Vagina (tissue), 2 donors: Measurements from ENCODE around the gene PDIK1L. TPM values are rescaled to one million over a fixed set of nuclear protein-coding genes. Genes with fewer than 3 reads are reported as not detected.

ENCODE experiments used
- DNase-seq, 2 donors: peaks; one replicate each; pipeline ENCODE4 v3.0.0-alpha.2; 2017; ENCODE audit errors: extremely low spot score in 2 of 2
- H3K27ac ChIP-seq: fragments of 200-600 bp; sonication (generic); one replicate; pipeline ENCODE4 v1.5.1; 2019
- H3K27me3 ChIP-seq: fragments of 200-600 bp; sonication (generic); one replicate; pipeline ENCODE4 v1.5.1; 2019
- H3K36me3 ChIP-seq, 2 donors: fragments of 200-600 bp; sonication (generic); one replicate each; pipeline ENCODE4 v1.5.1; 2017 to 2019
- H3K4me1 ChIP-seq: fragments of 200-600 bp; sonication (generic); one replicate; pipeline ENCODE4 v1.5.1; 2019
- H3K4me3 ChIP-seq, 2 donors: fragments of 200-600 bp; sonication (generic); 1 replicate in 1 of 2; 2 replicates in 1 of 2; pipeline ENCODE4 v1.5.1; 2016 to 2019
- H3K9me3 ChIP-seq: fragments of 200-600 bp; sonication (generic); one replicate; pipeline ENCODE4 v1.5.1; 2019
- CTCF ChIP-seq, 3 experiments: fragments of 450-650 bp in 2 of 3; fragments of 200-600 bp in 1 of 3; sonication (generic) in 1 of 3; IDR thresholded peaks; one replicate each; pipeline ENCODE4 v1.5.1; 2017 to 2019; ENCODE audit warnings: antibody characterized with exemption in 3 of 3, mild to moderate bottlenecking in 2 of 3, moderate library complexity in 2 of 3
- POLR2A ChIP-seq, 2 donors: fragments of 450-650 bp; IDR thresholded peaks; one replicate each; pipeline ENCODE4 v1.6.1; 2017; ENCODE audit warnings: antibody characterized with exemption in 2 of 2, mild to moderate bottlenecking in 2 of 2, moderate library complexity in 2 of 2
- POLR2AphosphoS5 ChIP-seq, 2 donors: sonication (generic); formaldehyde crosslinking; IDR thresholded peaks; one replicate each; pipeline ENCODE4 v1.9.0; 2017; ENCODE audit warnings: antibody characterized with exemption in 2 of 2, mild to moderate bottlenecking in 2 of 2, low read depth in 1 of 2; ENCODE audit not compliant: insufficient read depth in 1 of 2
- intact Hi-C: fragments of 100-400 bp; cut with DNase I; formaldehyde crosslinking; loops from one replicate; pipeline ENCODE4 v1.15.1; 2023
- total RNA-seq: library from RNA; depleted of rRNA; stranded (reverse); fragments of >200 nt; gene quantifications from one replicate; pipeline ENCODE4 v1.2.3, GENCODE V29; 2016

Gene PDIK1L
- total RNA-seq, 1 donor from 2014 or later: 5.6 TPM

- DNase-seq: no peak
- H3K27me3 ChIP-seq: no peaks in the 10 kb centered on the region
- TF ChIP-seq POLR2A (IDR thresholded peaks at IDR 0.05) (no peak), CTCF (IDR thresholded peaks at IDR 0.05) (no peak)
- peaks cover 0 to 24% of the 10 kb centered on the region in 2 donors for H3K36me3 ChIP-seq
- H3K4me3 ChIP-seq: peak overlapping the region; percentile 97 to 99
- intact Hi-C loops: loop anchor here (5.0 kb wide), 1 partner anchor 50 kb away; no protein-coding TSS in a partner anchor
- H3K27ac ChIP-seq: peak overlapping the region; percentile 91
- H3K4me1 ChIP-seq: peaks cover 20% of the 10 kb centered on the region
- no peaks in the 10 kb centered on the region for H3K9me3 ChIP-seq
Observed at GRCh38 chr1:26112407-26112775, 767 bp downstream of the PDIK1L start.

DNA sequence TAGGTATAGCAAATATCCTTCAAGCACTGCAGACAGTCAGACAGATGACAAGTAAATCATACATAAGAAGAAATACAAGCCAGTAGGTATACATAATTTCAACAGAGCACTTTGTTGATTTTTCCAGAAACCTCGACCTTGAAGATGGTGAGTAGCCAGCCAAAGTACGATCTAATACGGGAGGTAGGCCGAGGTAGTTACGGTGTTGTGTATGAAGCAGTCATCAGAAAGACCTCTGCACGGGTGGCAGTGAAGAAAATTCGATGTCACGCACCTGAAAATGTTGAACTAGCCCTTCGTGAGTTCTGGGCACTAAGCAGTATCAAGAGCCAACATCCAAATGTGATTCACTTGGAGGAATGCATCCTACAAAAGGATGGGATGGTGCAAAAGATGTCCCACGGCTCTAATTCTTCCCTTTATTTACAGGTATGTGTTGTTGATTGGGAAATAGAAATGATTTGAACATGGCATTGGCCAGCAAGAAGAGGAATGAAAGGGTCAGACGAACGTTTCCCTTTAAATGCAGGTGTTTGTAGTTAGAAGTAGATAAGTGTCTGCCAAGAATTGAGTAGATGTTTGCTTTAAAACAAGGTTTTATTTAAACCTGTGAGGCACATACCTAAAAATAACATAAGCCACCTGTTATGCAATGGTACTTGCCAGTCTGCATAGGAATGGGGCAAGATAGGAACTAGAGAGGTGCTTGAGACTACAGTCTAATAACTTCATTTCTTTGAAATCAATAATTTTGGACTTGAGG, 2.7 kb downstream of the PDIK1L start:
- Histone ChIP-seq H3K9me3 (no peaks in the 10 kb centered on the region), H3K27me3 (no peaks in the 10 kb centered on the region), H3K4me1 (peaks cover 20% of the 10 kb centered on the region), H3K4me3 (no peak overlapping the region), H3K36me3 (peaks cover 0 to 42% of the 10 kb centered on the region in 2 donors), H3K27ac (no peak overlapping the region)
- intact Hi-C loops: loop anchor here (5.0 kb wide), 1 partner anchor 48 kb away; no protein-coding TSS in a partner anchor
- DNase-seq: no peak
- TF ChIP-seq POLR2A (IDR thresholded peaks at IDR 0.05) (no peak), CTCF (IDR thresholded peaks at IDR 0.05) (no peak), POLR2AphosphoS5 (IDR thresholded peaks at IDR 0.05; ENCODE audit: insufficient read depth in 1 of 2, low read depth in 1 of 2) (no peak)

- Histone ChIP-seq H3K9me3 (no peaks in the 10 kb centered on the region), H3K36me3 (peaks cover 0 to 36% of the 10 kb centered on the region in 2 donors), H3K27me3 (no peaks in the 10 kb centered on the region), H3K4me1 (peaks cover 5% of the 10 kb centered on the region), H3K27ac (no peak overlapping the region), H3K4me3 (no peak overlapping the region)
- DNase-seq: no peak
- intact Hi-C loops: no loop called here
- TF ChIP-seq POLR2AphosphoS5 (IDR thresholded peaks at IDR 0.05; ENCODE audit: insufficient read depth in 1 of 2, low read depth in 1 of 2) (no peak), CTCF (IDR thresholded peaks at IDR 0.05) (no peak), POLR2A (IDR thresholded peaks at IDR 0.05) (no peak)
Observed at GRCh38 chr1:26119892-26120608, 8.4 kb downstream of the PDIK1L start.

- DNase-seq: no peak
- Histone ChIP-seq H3K4me3 (no peak overlapping the region), H3K27ac (no peak overlapping the region), H3K36me3 (peaks cover 0 to 20% of the 10 kb centered on the region in 2 donors), H3K27me3 (no peaks in the 10 kb centered on the region), H3K9me3 (no peaks in the 10 kb centered on the region), H3K4me1 (peaks cover 21% of the 10 kb centered on the region)
- TF ChIP-seq POLR2AphosphoS5 (IDR thresholded peaks at IDR 0.05; ENCODE audit: insufficient read depth in 1 of 2, low read depth in 1 of 2) (no peak), POLR2A (IDR thresholded peaks at IDR 0.05) (no peak), CTCF (IDR thresholded peaks at IDR 0.05) (no peak)
- intact Hi-C loops: no loop called here
Observed at GRCh38 chr1:26121854-26122773, 10.5 kb downstream of the PDIK1L start.
